Suprapubic skin (tissue), 4 donors: ENCODE results near the gene NOL7. TPM values are rescaled to one million over a fixed set of nuclear protein-coding genes. Genes with fewer than 3 reads are reported as not detected.
A peak's percentile ranks its signal among the peaks of the same experiment; 100 is the strongest.

ENCODE experiments used
- DNase-seq, 2 donors: peaks; one replicate each; pipeline ENCODE4 v3.0.0-alpha.2; 2019; ENCODE audit warnings: low spot score in 2 of 2
- H3K27ac ChIP-seq: fragments of 200-600 bp; sonication (generic); one replicate; pipeline ENCODE4 v1.5.1; 2019
- H3K27me3 ChIP-seq: fragments of 200-600 bp; sonication (generic); one replicate; pipeline ENCODE4 v1.5.1; 2019
- H3K36me3 ChIP-seq: fragments of 200-600 bp; sonication (generic); one replicate; pipeline ENCODE4 v1.5.1; 2019
- H3K4me1 ChIP-seq: fragments of 200-600 bp; sonication (generic); one replicate; pipeline ENCODE4 v1.5.1; 2019
- H3K4me3 ChIP-seq: fragments of 200-600 bp; sonication (generic); one replicate; pipeline ENCODE4 v1.5.1; 2019; ENCODE audit warnings: mild to moderate bottlenecking
- H3K9me3 ChIP-seq: fragments of 200-600 bp; sonication (generic); one replicate; pipeline ENCODE4 v1.5.1; 2019
- EP300 ChIP-seq: sonication (generic); formaldehyde crosslinking; IDR thresholded peaks from one replicate; pipeline ENCODE4 v1.6.1; 2017; ENCODE audit warnings: antibody characterized with exemption
- POLR2A ChIP-seq, 2 donors: fragments of 450-650 bp; IDR thresholded peaks; one replicate each; pipeline ENCODE4 v1.6.1; 2017; ENCODE audit warnings: antibody characterized with exemption in 2 of 2, mild to moderate bottlenecking in 2 of 2, moderate library complexity in 2 of 2
- POLR2AphosphoS5 ChIP-seq, 3 donors: sonication (generic); formaldehyde crosslinking; IDR thresholded peaks; one replicate each; pipeline ENCODE4 v1.6.1; 2017; ENCODE audit warnings: antibody characterized with exemption in 3 of 3
- WGBS: methylation state at CpG from one replicate; pipeline ENCODE4 v1.1.5; 2018; 5-methylcytosine and 5-hydroxymethylcytosine counted together
- total RNA-seq, 4 donors: library from RNA; depleted of rRNA; stranded (reverse); fragments of >200 nt; gene quantifications; one replicate each; pipeline ENCODE4 v1.1.0, GENCODE V29; 2016
- TF ChIP-seq, protein P1 (sequence below), 2 donors: fragments of 200-600 bp in 1 of 2; fragments of 450-650 bp in 1 of 2; sonication (generic) in 1 of 2; IDR thresholded peaks; one replicate each; pipeline ENCODE4 v1.5.1; 2016 to 2019; ENCODE audit warnings: antibody characterized with exemption in 2 of 2, mild to moderate bottlenecking in 1 of 2, moderate library complexity in 1 of 2

Gene NOL7
- total RNA-seq, 4 donors from 2014 or later: 38.6 to 48.0 (median 42.0) TPM

DNA sequence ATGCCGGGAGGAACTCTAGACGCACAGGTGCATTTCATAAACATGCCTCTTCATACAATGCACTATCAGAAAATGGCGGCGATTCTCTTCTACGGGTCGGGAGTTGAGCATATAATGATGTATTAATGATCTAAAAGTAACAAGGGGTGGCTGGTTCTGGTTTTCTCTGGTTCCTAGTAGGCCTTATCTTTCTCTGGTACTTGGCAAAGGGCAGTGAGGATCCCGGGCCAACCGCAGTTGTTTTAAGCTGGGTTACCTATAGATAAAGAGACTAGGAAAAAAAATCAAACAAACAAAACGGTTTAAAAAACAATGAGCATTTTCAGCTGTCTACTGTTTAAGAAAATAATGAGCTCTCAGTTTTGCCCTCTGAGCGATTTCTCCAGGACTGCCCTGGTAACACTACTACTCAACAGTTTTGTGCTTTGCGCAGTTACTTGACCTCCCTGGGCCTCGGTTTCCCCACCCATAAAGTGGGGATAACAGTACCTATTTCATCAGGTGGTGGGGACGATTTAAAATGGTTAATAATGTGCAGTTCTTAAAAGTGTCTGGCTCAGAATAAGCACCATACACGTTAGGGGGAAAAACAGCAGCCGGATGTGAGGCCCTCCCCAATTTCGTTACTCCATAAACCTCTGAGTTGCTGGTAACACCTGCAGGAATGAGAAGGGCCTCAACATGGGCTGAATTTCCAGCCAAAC is 42.0 kb upstream of the NOL7 start:
- H3K36me3 ChIP-seq: no peaks in the 10 kb centered on the region
- peak overlapping the region; percentile 74 for H3K4me3 ChIP-seq

GRCh38 chr6:13573669-13574110 is 41.4 kb upstream of the NOL7 start:
- Histone ChIP-seq H3K27ac (peak overlapping the region; percentile 90), H3K9me3 (no peaks in the 10 kb centered on the region), H3K27me3 (no peaks in the 10 kb centered on the region), H3K36me3 (no peaks in the 10 kb centered on the region), H3K4me3 (peak overlapping the region; percentile 74), H3K4me1 (peaks cover 12% of the 10 kb centered on the region)
- 7% methylated on average over 14 of the region's 14 CpGs for WGBS
- no peak for DNase-seq
- TF ChIP-seq POLR2A (IDR thresholded peaks at IDR 0.05) (no peak), EP300 (no peak), POLR2AphosphoS5 (IDR thresholded peaks at IDR 0.05) (no peak)
- TF ChIP-seq, protein P1, sequence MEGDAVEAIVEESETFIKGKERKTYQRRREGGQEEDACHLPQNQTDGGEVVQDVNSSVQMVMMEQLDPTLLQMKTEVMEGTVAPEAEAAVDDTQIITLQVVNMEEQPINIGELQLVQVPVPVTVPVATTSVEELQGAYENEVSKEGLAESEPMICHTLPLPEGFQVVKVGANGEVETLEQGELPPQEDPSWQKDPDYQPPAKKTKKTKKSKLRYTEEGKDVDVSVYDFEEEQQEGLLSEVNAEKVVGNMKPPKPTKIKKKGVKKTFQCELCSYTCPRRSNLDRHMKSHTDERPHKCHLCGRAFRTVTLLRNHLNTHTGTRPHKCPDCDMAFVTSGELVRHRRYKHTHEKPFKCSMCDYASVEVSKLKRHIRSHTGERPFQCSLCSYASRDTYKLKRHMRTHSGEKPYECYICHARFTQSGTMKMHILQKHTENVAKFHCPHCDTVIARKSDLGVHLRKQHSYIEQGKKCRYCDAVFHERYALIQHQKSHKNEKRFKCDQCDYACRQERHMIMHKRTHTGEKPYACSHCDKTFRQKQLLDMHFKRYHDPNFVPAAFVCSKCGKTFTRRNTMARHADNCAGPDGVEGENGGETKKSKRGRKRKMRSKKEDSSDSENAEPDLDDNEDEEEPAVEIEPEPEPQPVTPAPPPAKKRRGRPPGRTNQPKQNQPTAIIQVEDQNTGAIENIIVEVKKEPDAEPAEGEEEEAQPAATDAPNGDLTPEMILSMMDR (IDR thresholded peaks at IDR 0.05): no peak

More for the DNA sequence above, 42.0 kb upstream of the NOL7 start:
- Histone ChIP-seq H3K9me3 (no peaks in the 10 kb centered on the region), H3K27me3 (no peaks in the 10 kb centered on the region), H3K27ac (peak overlapping the region; percentile 90), H3K4me1 (peaks cover 12% of the 10 kb centered on the region)
- TF ChIP-seq, protein P1 (IDR thresholded peaks at IDR 0.05): no peak
- TF ChIP-seq POLR2A (IDR thresholded peaks at IDR 0.05): no peak
- TF ChIP-seq EP300: no peak
- no peak for TF ChIP-seq POLR2AphosphoS5 (IDR thresholded peaks at IDR 0.05)
- no peak for DNase-seq
- WGBS: 86% methylated on average over 16 of the region's 16 CpGs

DNA sequence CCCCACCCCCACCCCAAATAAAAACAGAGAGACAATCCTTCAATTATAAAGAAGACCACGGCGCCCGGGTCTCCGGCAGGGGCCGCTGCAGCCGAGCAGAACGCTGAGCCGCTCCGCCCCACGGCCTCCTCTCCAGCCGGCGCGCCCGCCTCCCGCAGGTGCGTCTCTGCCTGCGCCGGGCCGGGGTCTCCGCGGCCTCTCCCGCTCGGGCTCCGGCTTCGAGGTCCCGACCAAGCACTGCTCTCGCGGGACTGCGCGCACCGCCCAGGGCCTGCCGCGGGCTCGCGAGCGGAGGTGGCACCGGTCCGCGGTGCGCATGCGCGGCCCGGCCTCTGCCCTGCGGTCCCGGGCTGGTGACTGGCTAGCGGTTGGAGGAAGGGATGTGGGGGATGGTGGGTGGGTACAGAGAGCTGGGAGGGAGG is 41.0 kb upstream of the NOL7 start:
- peak; percentile 92 to 93 for DNase-seq
- Histone ChIP-seq H3K9me3 (no peaks in the 10 kb centered on the region), H3K27ac (peak overlapping the region; percentile 90), H3K27me3 (no peaks in the 10 kb centered on the region), H3K4me3 (peak overlapping the region; percentile 74), H3K4me1 (peaks cover 12% of the 10 kb centered on the region), H3K36me3 (no peaks in the 10 kb centered on the region)
- no peak for TF ChIP-seq EP300
- TF ChIP-seq POLR2A (IDR thresholded peaks at IDR 0.05): no peak
- TF ChIP-seq, protein P1 (IDR thresholded peaks at IDR 0.05): peak in 1 of 2 donors; percentile 64
- peak in 1 of 3 donors; percentile 6 for TF ChIP-seq POLR2AphosphoS5 (IDR thresholded peaks at IDR 0.05)
- 0% methylated on average over 2 of the region's 46 CpGs for WGBS

DNA sequence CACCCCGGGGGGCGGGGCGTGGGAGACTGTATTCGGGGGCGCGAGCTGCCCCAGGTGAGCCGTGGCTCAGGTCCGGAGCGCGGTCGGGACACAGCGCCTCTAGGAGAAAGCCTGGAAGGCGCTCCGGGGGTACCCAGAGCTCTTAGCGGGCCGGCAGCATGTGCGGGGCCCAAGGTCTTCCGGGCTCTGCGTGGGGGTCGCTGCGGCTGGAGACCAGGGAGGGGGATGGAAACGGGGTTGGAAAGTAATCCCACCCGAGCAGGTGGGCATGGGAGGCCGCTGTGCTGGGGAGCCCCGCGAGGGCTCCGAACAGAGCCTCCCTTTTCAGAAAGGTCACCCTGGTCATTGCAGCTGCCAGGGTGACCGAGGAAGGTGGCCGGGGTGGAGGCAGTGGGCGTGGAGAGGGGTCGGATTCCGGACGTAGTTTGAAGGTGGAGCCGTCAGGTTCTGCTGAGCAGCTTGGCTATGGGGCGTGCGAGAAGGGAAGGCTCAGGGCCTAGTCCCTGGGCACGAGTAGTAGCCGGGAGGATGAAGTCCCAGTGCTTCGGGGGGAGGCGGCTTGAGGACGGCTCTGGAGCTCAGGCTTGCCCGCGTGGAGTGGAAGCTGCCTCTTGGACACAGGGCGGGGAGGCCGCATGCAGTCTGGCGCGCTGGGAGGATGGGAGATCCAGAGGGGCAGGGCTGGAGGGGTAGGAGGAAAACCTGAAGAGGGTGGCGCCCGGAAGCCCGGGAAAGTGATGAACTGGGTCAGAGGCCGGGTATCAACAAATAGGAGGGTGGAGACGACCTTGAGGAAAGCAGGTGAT is 40.4 kb upstream of the NOL7 start, which contains the start of gene SIRT5:
Gene SIRT5, plus strand, starts transcription at position 31 of the 806 bp plus-strand sequence. CDS start 9,510 bp downstream, outside the sequence.
- TF ChIP-seq POLR2A (IDR thresholded peaks at IDR 0.05): peak in 1 of 2 donors; percentile 47
- TF ChIP-seq EP300: no peak
- TF ChIP-seq, protein P1 (IDR thresholded peaks at IDR 0.05): no peak
- peak in 1 of 3 donors; percentile 28 for TF ChIP-seq POLR2AphosphoS5 (IDR thresholded peaks at IDR 0.05)
- Histone ChIP-seq H3K36me3 (no peaks in the 10 kb centered on the region), H3K4me3 (peak within 1 kb of the TSS; percentile 74), H3K27ac (peak within 1 kb of the TSS; percentile 90), H3K4me1 (peaks cover 12% of the 10 kb centered on the region), H3K9me3 (no peaks in the 10 kb centered on the region), H3K27me3 (no peaks in the 10 kb centered on the region)
- under 1% methylated on average over 36 of the region's 52 CpGs for WGBS
- peak; percentile 90 for DNase-seq

DNA sequence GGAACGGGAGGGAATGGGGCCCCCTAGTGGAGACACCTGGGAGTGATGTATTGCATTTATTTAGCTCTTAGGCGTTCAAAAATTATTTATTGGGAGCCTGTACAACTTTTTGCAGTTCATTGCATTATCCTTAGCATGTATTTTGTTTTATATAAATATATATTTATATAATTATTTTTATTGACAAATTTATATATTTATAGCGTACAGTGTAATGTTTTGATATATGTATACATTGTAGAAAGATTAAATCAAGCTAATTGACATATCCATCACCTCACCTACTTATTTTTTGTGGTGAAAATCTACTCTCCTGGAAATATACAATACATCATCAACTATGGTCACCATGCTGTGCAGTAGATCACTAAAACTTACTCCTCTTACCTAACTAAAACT is 39.8 kb upstream of the NOL7 start:
- Histone ChIP-seq H3K9me3 (no peaks in the 10 kb centered on the region), H3K36me3 (no peaks in the 10 kb centered on the region), H3K4me3 (peak overlapping the region; percentile 74), H3K27me3 (no peaks in the 10 kb centered on the region), H3K4me1 (peaks cover 12% of the 10 kb centered on the region), H3K27ac (peak overlapping the region; percentile 90)
- TF ChIP-seq, protein P1 (IDR thresholded peaks at IDR 0.05): peak; percentile 56 to 70
- TF ChIP-seq POLR2A (IDR thresholded peaks at IDR 0.05) (no peak), POLR2AphosphoS5 (IDR thresholded peaks at IDR 0.05) (no peak), EP300 (no peak)
- DNase-seq: no peak
- 25% methylated on average over 3 of the region's 3 CpGs for WGBS
